Embryonic facial prominence (tissue), 1 donor: ENCODE results near the gene EMILIN1.

Source experiments
- DNase-seq: peaks from one replicate; pipeline ENCODE4 v3.0.0-alpha.2; 2016; ENCODE audit errors: extremely low spot score

Gene EMILIN1

GRCh38 chr2:27122791-27123190 lies 44.4 kb downstream of the EMILIN1 start:
- no peak for DNase-seq

- DNase-seq: no peak
Observed at GRCh38 chr2:27123302-27124150, 45.1 kb downstream of the EMILIN1 start, which contains the start of gene ABHD1. Gene ABHD1, plus strand, starts transcription at chr2:27123815. Its CDS starts 134 bp downstream, at chr2:27123949.

- DNase-seq: no peak
Observed at GRCh38 chr2:27125104-27125503, 46.7 kb downstream of the EMILIN1 start.

GRCh38 chr2:27126252-27126710 lies 47.9 kb downstream of the EMILIN1 start:
- DNase-seq: no peak

GRCh38 chr2:27127883-27128667 lies 49.7 kb downstream of the EMILIN1 start:
- no peak for DNase-seq

GRCh38 chr2:27128668-27129571 lies 50.5 kb downstream of the EMILIN1 start:
- DNase-seq: no peak

GRCh38 chr2:27130396-27130795 lies 52.0 kb downstream of the EMILIN1 start:
- no peak for DNase-seq

GRCh38 chr2:27131429-27131828 lies 53.0 kb downstream of the EMILIN1 start:
- DNase-seq: no peak

GRCh38 chr2:27133195-27133875 lies 54.9 kb downstream of the EMILIN1 start:
- no peak for DNase-seq

GRCh38 chr2:27133905-27134780 lies 55.7 kb downstream of the EMILIN1 start, which contains the start of gene PREB:
Gene PREB, minus strand, starts transcription at chr2:27134636. Its CDS starts 215 bp downstream, at chr2:27134421.
- peak; percentile 91 for DNase-seq

- DNase-seq: no peak
Observed at GRCh38 chr2:27134781-27135477, 56.5 kb downstream of the EMILIN1 start.

- no peak for DNase-seq
Observed at GRCh38 chr2:27135478-27135955, 57.1 kb downstream of the EMILIN1 start.
